ENCODE data around the gene NEURL1B.

- TF ChIP-seq CTCF (IDR thresholded peaks at IDR 0.05) (no peak), POLR2A (IDR thresholded peaks at IDR 0.05) (no peak)
Observed at GRCh38 chr5:172661526-172661925, 20.5 kb downstream of the NEURL1B start.
